Activated B cell treated with CpG ODN at 0.5 μM for 24 hours (primary cell): ENCODE measurements around the gene NUDT3. TPM values are rescaled to one million over a fixed set of nuclear protein-coding genes. Genes with fewer than 3 reads are reported as not detected.

Source experiments
- ATAC-seq: fragments of 200-7000 bp; cut with Tn5 transposase; one replicate; pipeline ENCODE4 v1.10.0; 2021; ENCODE audit warnings: low read depth, mild to moderate bottlenecking, moderate library complexity
- CTCF ChIA-PET: fragments of 350-600 bp; sonication (Branson Sonifier 250); formaldehyde crosslinking; loops from one replicate; lab custom pipeline; 2021; ENCODE audit warnings: antibody characterized with exemption; lab: Charles Lee
- POLR2A ChIA-PET: fragments of 350-600 bp; sonication (Branson Sonifier 250); formaldehyde crosslinking; loops from one replicate; lab custom pipeline; 2021; ENCODE audit warnings: antibody characterized with exemption; lab: Charles Lee
- DNase-seq: peaks from one replicate; pipeline ENCODE4 v3.0.0; 2022
- H3K27ac Mint-ChIP-seq: one replicate; pipeline ENCODE4 v1.8.0; 2020; ENCODE audit warnings: mixed read lengths
- H3K27me3 Mint-ChIP-seq: one replicate; pipeline ENCODE4 v1.8.0; 2021; ENCODE audit warnings: mixed read lengths
- H3K36me3 Mint-ChIP-seq: one replicate; pipeline ENCODE4 v1.8.0; 2021; ENCODE audit warnings: low read depth, mixed read lengths
- H3K4me1 Mint-ChIP-seq: one replicate; pipeline ENCODE4 v1.8.0; 2021; ENCODE audit warnings: mixed read lengths
- H3K4me3 Mint-ChIP-seq: one replicate; pipeline ENCODE4 v1.8.0; 2020; ENCODE audit warnings: mild to moderate bottlenecking, mixed read lengths
- H3K9me3 Mint-ChIP-seq: one replicate; pipeline ENCODE4 v1.8.0; 2020; ENCODE audit warnings: mixed read lengths
- CTCF ChIP-seq: fragments of 200-600 bp; IDR thresholded peaks from one replicate; pipeline ENCODE4 v1.8.0; 2022; ENCODE audit warnings: antibody characterized with exemption, mild to moderate bottlenecking
- intact Hi-C: fragments of 100-400 bp; cut with micrococcal nuclease; formaldehyde crosslinking; loops from one replicate; pipeline ENCODE4 v1.15.1; 2024
- total RNA-seq: library from RNA; stranded (reverse); gene quantifications from 2 replicates; pipeline ENCODE4 v1.2.3, GENCODE V29; 2022

NUDT3 gene
- total RNA-seq, 1 donor from 2014 or later, result 27.0 TPM

DNA sequence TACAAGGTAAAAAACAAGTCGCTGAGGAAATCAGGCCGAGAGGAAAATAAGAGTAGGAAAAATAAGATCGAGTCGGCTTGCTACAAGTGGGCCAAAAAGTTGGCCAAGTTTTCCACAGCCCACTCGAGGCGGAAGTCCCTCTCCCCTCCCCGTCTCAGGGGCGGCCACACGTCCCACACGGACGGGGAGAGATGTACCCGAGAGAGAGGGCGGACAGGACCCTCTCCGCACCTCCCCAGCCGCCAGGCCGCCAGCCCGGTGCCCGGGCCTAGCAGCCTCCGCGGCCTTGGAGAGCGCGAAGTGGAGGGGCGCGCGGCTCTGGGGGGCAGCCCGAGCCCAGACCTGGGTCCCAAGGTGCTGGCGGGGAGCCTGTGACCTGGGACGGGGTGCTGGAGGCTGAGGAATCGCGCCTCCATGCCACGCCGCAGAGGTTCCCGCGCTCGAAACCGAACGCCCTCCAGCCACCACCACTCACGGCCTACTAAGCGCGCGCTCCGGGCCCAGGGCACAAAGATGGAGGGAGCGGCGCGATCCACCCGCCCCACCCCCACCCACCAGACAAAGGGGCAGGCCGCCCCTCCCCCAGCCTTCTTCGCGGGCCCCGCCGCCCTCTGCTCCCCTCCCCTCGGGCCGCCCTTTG lies 157.7 kb downstream of the NUDT3 start:
- Mint-ChIP-seq H3K9me3 (no peaks in the 10 kb centered on the region), H3K36me3 (peaks cover 11% of the 10 kb centered on the region), H3K27me3 (no peaks in the 10 kb centered on the region), H3K4me1 (peaks cover 37% of the 10 kb centered on the region), H3K27ac (peak overlapping the region; percentile 67), H3K4me3 (peak overlapping the region; percentile 64)
- DNase-seq (no peak), ATAC-seq (no peak)
- TF ChIP-seq CTCF, result no peak
- intact Hi-C loops, result loop anchor here (5.0 kb wide), 1 partner anchor 1023 kb away; the partner anchor contains the start of gene ZNF76
- ChIA-PET POLR2A (interaction anchor here (3.5 kb wide), 1 partner anchor 11 kb away, joined by 26 read pairs; no protein-coding TSS in a partner anchor), CTCF (no interaction called here)

DNA sequence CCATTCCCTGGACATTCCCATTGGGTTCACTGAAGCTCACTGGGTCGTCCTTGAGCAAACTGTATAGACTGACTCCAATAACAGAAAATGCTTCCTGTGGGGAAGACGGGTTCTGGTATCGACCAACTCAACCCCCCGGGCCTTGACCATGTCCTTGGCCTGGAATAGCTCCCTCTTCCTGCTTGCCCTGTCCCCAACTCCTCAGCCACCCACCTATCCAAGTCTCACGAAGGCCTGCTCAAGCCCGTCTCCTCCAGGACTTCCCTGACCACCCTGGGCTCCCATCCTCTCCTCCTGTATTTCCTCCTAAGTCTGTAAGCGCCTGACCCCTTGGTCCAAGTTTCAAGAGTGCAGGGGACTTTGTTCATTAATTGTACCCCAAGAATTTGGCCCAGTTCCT lies 158.6 kb downstream of the NUDT3 start:
- CTCF ChIA-PET, result no interaction called here
- Mint-ChIP-seq H3K4me1 (peaks cover 34% of the 10 kb centered on the region), H3K9me3 (no peaks in the 10 kb centered on the region), H3K27ac (peak overlapping the region; percentile 67), H3K36me3 (peaks cover 5% of the 10 kb centered on the region), H3K4me3 (peak overlapping the region; percentile 64), H3K27me3 (no peaks in the 10 kb centered on the region)
- ATAC-seq, result no peak
- DNase-seq, result no peak
- POLR2A ChIA-PET, result interaction anchor here (0.9 to 3.5 kb wide), 2 partner anchors 10 to 14 kb away, joined by 3 to 26 read pairs; no protein-coding TSS in a partner anchor
- intact Hi-C loops, result no loop called here
- no peak for TF ChIP-seq CTCF

- ATAC-seq (no peak), DNase-seq (no peak)
- H3K4me1 Mint-ChIP-seq, result peaks cover 32% of the 10 kb centered on the region
- CTCF ChIA-PET, result interaction anchor here (1.1 kb wide), 1 partner anchor 37 kb away, joined by 3 read pairs; no protein-coding TSS in a partner anchor
- intact Hi-C loops, result no loop called here
- H3K27ac Mint-ChIP-seq, result peak overlapping the region; percentile 67
- POLR2A ChIA-PET, result interaction anchor here (3.5 kb wide), 1 partner anchor 9 kb away, joined by 26 read pairs; no protein-coding TSS in a partner anchor
- H3K4me3 Mint-ChIP-seq, result no peak overlapping the region
- H3K9me3 Mint-ChIP-seq, result no peaks in the 10 kb centered on the region
- H3K27me3 Mint-ChIP-seq, result no peaks in the 10 kb centered on the region
- no peaks in the 10 kb centered on the region for H3K36me3 Mint-ChIP-seq
- no peak for TF ChIP-seq CTCF
Observed at GRCh38 chr6:34232901-34233300, 159.6 kb downstream of the NUDT3 start.

DNA sequence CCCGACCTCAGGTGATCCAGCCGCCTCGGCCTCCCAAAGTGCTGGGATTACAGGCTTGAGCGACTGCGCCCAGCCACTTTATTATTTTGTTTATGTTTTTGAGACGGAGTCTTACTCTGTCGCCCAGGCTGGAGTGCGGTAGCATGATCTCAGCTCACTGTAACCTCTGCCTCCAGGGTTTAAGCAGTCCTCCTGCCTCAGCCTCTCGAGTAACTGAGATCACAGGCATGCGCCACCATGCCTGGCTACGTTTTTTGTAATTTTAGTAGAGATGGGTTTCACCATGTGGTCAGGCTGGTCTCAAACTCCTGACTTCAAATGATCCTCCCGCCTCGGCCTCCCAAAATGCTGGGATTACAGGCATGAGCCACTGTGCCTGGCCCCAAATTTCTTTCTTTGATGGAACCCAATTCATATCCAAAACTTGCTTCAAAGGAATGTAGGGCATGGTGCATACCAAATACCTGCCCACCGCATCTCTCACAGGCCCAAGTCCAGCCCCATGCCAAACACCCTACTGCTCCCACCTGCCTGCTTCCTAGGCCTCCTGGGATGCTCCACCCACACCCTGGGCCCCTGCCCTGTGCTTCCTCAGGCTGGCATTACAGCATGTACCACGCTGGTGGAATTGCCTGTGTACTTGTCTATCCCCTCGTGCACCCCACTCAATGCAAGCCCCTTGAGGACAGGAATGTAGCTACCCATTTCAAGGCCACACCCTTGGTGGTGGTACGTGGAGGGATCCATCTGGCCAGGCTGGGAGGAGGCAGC lies 160.7 kb downstream of the NUDT3 start:
- CTCF ChIA-PET, result interaction anchor here (1.1 kb wide), 1 partner anchor 36 kb away, joined by 3 read pairs; no protein-coding TSS in a partner anchor
- intact Hi-C loops, result no loop called here
- POLR2A ChIA-PET, result interaction anchor here (0.6 to 3.5 kb wide), 2 partner anchors 8 to 648 kb away, joined by 5 to 26 read pairs; no protein-coding TSS in a partner anchor
- peak overlapping the region; percentile 24 for H3K27ac Mint-ChIP-seq
- no peaks in the 10 kb centered on the region for H3K9me3 Mint-ChIP-seq
- ATAC-seq (no peak), DNase-seq (no peak)
- H3K36me3 Mint-ChIP-seq, result no peaks in the 10 kb centered on the region
- no peak for TF ChIP-seq CTCF
- H3K27me3 Mint-ChIP-seq, result no peaks in the 10 kb centered on the region
- H3K4me3 Mint-ChIP-seq, result no peak overlapping the region
- peaks cover 43% of the 10 kb centered on the region for H3K4me1 Mint-ChIP-seq
